ENCODE measurements around the gene TGFB3. TPM values are rescaled to one million over a fixed set of nuclear protein-coding genes. Genes with fewer than 3 reads are reported as not detected.
"Not testable (repeated sequence)": the region's sequence is repeated elsewhere in the genome, so short reads cannot be mapped to it uniquely, and the experiment has no call there.

Gene TGFB3
- polyA plus RNA-seq, 1 donor from 2014 or later: 1.3 TPM

DNA sequence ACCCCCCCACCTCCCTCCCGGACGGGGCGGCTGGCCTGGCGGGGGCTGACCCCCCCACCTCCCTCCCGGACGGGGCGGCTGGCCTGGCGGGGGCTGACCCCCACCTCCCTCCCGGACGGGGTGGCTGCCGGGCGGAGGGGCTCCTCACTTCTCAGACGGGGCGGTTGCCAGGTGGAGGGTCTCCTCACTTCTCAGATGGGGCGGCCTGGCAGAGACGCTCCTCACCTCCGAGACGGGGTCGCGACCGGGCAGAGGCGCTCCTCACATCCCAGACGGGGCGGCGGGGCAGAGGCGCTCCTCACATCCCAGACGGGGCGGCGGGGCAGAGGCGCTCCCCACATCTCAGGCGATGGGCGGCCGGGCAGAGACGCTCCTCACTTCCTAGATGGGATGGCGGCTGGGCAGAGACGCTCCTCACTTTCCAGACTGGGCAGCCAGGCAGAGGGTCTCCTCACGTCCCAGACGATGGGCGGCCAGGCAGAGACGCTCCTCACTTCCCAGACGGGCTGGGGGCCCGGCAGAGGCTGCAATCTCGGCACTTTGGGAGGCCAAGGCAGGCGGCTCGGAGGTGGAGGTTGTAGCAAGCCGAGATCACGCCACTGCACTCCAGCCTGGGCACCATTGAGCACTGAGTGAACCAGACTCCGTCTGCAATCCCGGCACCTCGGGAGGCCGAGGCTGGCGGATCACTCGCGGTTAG lies 56.5 kb downstream of the TGFB3 start:
- H3K9me3 ChIP-seq (ENCODE audit: low read length); H3K36me3 ChIP-seq (ENCODE audit: insufficient read depth, low read length); H3K27me3 ChIP-seq (ENCODE audit: insufficient read depth, low read depth, low read length); H4K20me1 ChIP-seq (ENCODE audit: insufficient read depth); H2AFZ ChIP-seq (ENCODE audit: low read depth, low read length); H3K79me2 ChIP-seq (replicated peaks; ENCODE audit: insufficient read depth, low read length); H3K4me2 ChIP-seq (ENCODE audit: low read length); H3K9ac ChIP-seq (ENCODE audit: low read length); H3K27ac ChIP-seq (ENCODE audit: low read length); H3K4me3 ChIP-seq (ENCODE audit: low read length); H3F3A ChIP-seq (ENCODE audit: insufficient read depth, low read length, poor library complexity, severe bottlenecking); H3K9me2 ChIP-seq (ENCODE audit: insufficient read depth, low read length): not testable (repeated sequence)

DNA sequence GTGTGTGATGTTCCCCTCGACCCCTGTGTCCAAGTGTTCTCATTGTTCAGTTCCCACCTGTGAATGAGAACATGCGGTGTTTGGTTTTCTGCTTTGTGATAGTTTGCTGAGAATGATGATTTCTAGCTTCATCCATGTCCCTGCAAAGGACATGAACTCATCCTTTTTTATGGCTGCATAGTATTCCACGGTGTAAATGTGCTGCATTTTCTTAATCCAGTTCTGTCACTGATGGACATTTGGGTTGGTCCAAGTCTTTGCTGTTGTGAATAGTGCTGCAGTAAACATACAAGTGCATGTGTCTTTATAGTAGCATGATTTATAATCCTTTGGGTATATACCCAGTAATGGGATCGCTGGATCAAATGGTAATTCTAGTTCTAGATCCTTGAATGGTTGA lies 61.4 kb downstream of the TGFB3 start:
- not testable (repeated sequence) for H3K4me3 ChIP-seq (ENCODE audit: low read length); H3K36me3 ChIP-seq (ENCODE audit: insufficient read depth, low read length); H3K27ac ChIP-seq (ENCODE audit: low read length); H3K9ac ChIP-seq (ENCODE audit: low read length); H3F3A ChIP-seq (ENCODE audit: insufficient read depth, low read length, poor library complexity, severe bottlenecking); H2AFZ ChIP-seq (ENCODE audit: low read depth, low read length); H3K9me2 ChIP-seq (ENCODE audit: insufficient read depth, low read length); H3K79me2 ChIP-seq (replicated peaks; ENCODE audit: insufficient read depth, low read length); H3K9me3 ChIP-seq (ENCODE audit: low read length); H4K20me1 ChIP-seq (ENCODE audit: insufficient read depth); H3K4me2 ChIP-seq (ENCODE audit: low read length); H3K27me3 ChIP-seq (ENCODE audit: insufficient read depth, low read depth, low read length)

DNA sequence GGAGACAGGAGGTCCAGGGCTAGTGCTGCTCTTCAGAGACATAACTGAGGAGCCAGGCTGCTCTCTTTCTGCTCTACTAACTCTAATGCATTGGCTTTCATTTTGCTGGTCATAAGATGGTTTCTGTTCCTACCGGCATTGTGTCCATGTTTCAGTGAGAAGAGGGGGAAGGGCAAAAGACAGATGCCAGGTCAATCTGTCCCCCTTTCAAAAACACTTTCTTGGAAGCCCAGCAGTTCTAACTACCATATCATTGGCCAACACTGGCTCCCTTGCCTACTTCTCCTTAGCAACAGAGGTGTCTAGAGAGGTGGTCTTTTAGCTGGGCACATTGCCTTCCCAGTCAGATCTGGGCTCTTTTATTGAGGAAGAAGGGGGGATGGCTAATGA lies 63.9 kb downstream of the TGFB3 start:
- Histone ChIP-seq H2AFZ (ENCODE audit: low read depth, low read length) (no peak overlapping the region), H3K27ac (ENCODE audit: low read length) (no peak overlapping the region), H4K20me1 (ENCODE audit: insufficient read depth) (no peaks in the 10 kb centered on the region), H3K4me3 (ENCODE audit: low read length) (no peak overlapping the region), H3K27me3 (ENCODE audit: insufficient read depth, low read depth, low read length) (no peaks in the 10 kb centered on the region), H3K4me2 (ENCODE audit: low read length) (no peak overlapping the region), H3K79me2 (replicated peaks; ENCODE audit: insufficient read depth, low read length) (no peaks in the 10 kb centered on the region), H3F3A (ENCODE audit: insufficient read depth, low read length, poor library complexity, severe bottlenecking) (no peaks in the 10 kb centered on the region), H3K9ac (ENCODE audit: low read length) (no peak overlapping the region), H3K36me3 (ENCODE audit: insufficient read depth, low read length) (no peaks in the 10 kb centered on the region), H3K9me2 (ENCODE audit: insufficient read depth, low read length) (no peaks in the 10 kb centered on the region), H3K9me3 (ENCODE audit: low read length) (no peaks in the 10 kb centered on the region)
- TF ChIP-seq POLR2AphosphoS5 (IDR thresholded peaks at IDR 0.05) (no peak), EP300 (conservative IDR thresholded peaks at IDR 0.05; ENCODE audit: poor library complexity, severe bottlenecking) (no peak)

DNA sequence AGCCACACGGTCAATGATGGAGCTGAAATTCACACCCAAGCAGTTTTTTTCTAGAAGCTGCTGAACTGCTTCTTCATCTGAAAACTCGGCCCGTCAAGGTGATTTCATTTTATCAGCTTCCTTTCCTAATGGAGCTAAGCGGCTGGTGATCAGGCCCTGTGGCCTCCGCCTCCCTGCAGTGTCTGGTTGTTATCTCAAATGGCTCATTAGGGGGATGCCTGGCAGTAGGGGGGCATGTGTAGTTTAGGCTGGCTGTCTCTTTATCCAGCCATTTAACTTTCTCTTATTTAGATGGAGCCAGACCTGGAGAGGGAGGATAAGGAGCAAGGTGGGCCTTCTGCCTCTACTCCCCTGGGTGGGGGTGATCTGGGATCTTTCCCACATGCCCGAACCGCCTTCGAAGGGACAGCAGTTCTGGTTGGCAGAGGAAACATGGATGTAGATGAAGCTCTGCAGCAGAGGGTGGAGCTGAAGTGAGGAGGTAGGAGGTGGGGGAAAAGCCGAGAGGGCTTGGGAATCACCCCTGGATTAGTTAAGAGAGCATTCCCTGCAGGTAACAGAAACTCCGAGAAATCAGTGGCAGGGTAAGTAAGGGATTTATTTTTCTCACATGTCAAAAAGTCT lies 64.4 kb downstream of the TGFB3 start:
- no peak overlapping the region for H3K9ac ChIP-seq (ENCODE audit: low read length)
- H3K27ac ChIP-seq (ENCODE audit: low read length): no peak overlapping the region
- H3F3A ChIP-seq (ENCODE audit: insufficient read depth, low read length, poor library complexity, severe bottlenecking): no peaks in the 10 kb centered on the region
- H3K27me3 ChIP-seq (ENCODE audit: insufficient read depth, low read depth, low read length): no peaks in the 10 kb centered on the region
- H3K36me3 ChIP-seq (ENCODE audit: insufficient read depth, low read length): no peaks in the 10 kb centered on the region
- no peaks in the 10 kb centered on the region for H3K9me2 ChIP-seq (ENCODE audit: insufficient read depth, low read length)
- TF ChIP-seq RAD21 (conservative IDR thresholded peaks at IDR 0.05): no peak
- TF ChIP-seq EP300 (conservative IDR thresholded peaks at IDR 0.05; ENCODE audit: poor library complexity, severe bottlenecking): no peak
- TF ChIP-seq TAF1 (IDR thresholded peaks at IDR 0.05; ENCODE audit: low read depth): no peak
- TF ChIP-seq EZH2 (IDR thresholded peaks at IDR 0.05; ENCODE audit: borderline replicate concordance, insufficient read depth, low read length, poor library complexity, severe bottlenecking): no peak
- TF ChIP-seq MXI1 (conservative IDR thresholded peaks at IDR 0.05; ENCODE audit: poor library complexity, severe bottlenecking): no peak
- peak; percentile 15 for TF ChIP-seq POLR2AphosphoS5 (IDR thresholded peaks at IDR 0.05)
- H4K20me1 ChIP-seq (ENCODE audit: insufficient read depth): no peaks in the 10 kb centered on the region
- no peak overlapping the region for H2AFZ ChIP-seq (ENCODE audit: low read depth, low read length)
- H3K4me2 ChIP-seq (ENCODE audit: low read length): no peak overlapping the region
- no peaks in the 10 kb centered on the region for H3K79me2 ChIP-seq (replicated peaks; ENCODE audit: insufficient read depth, low read length)
- no peak overlapping the region for H3K4me3 ChIP-seq (ENCODE audit: low read length)
- no peaks in the 10 kb centered on the region for H3K9me3 ChIP-seq (ENCODE audit: low read length)
